ENCODE data around the gene ZNF331. TPM values are rescaled to one million over a fixed set of nuclear protein-coding genes. Genes with fewer than 3 reads are reported as not detected.

The ZNF331 gene
- total and polyA plus RNA-seq, 2 donors: 19.1 to 24.7 TPM

GRCh38 chr19:53571339-53571738 is 33.4 kb downstream of the ZNF331 start:
- DNase-seq (ENCODE audit: extremely low spot score): no peak
- H3K4me3 ChIP-seq (ENCODE audit: low read depth, low read length): no peak overlapping the region
- H3K36me3 ChIP-seq (ENCODE audit: insufficient read depth): peaks cover 2% of the 10 kb centered on the region
- WGBS: 90% methylated on average over 12 of the region's 12 CpGs
- no peak overlapping the region for H3K27ac ChIP-seq (ENCODE audit: low read depth)
- H3K4me1 ChIP-seq (ENCODE audit: insufficient read depth): no peaks in the 10 kb centered on the region

- peaks cover 2% of the 10 kb centered on the region for H3K36me3 ChIP-seq (ENCODE audit: insufficient read depth)
- no peaks in the 10 kb centered on the region for H3K4me1 ChIP-seq (ENCODE audit: insufficient read depth)
- H3K27ac ChIP-seq (ENCODE audit: low read depth): no peak overlapping the region
- no peak overlapping the region for H3K4me3 ChIP-seq (ENCODE audit: low read depth, low read length)
- WGBS: 95% methylated on average over 20 of the region's 20 CpGs
- DNase-seq (ENCODE audit: extremely low spot score): no peak
These were observed 39.2 kb downstream of the ZNF331 start for GRCh38 chr19:53576941-53577653.

GRCh38 chr19:53577968-53578367 is 40.0 kb downstream of the ZNF331 start:
- no peak overlapping the region for H3K27ac ChIP-seq (ENCODE audit: low read depth)
- no peaks in the 10 kb centered on the region for H3K4me1 ChIP-seq (ENCODE audit: insufficient read depth)
- H3K4me3 ChIP-seq (ENCODE audit: low read depth, low read length): no peak overlapping the region
- H3K36me3 ChIP-seq (ENCODE audit: insufficient read depth): peaks cover 2% of the 10 kb centered on the region
- DNase-seq (ENCODE audit: extremely low spot score): no peak
- 97% methylated on average over 12 of the region's 12 CpGs for WGBS

GRCh38 chr19:53579518-53579917 is 41.6 kb downstream of the ZNF331 start:
- Histone ChIP-seq H3K4me1 (ENCODE audit: insufficient read depth) (no peaks in the 10 kb centered on the region), H3K36me3 (ENCODE audit: insufficient read depth) (no peaks in the 10 kb centered on the region), H3K27ac (ENCODE audit: low read depth) (no peak overlapping the region), H3K4me3 (ENCODE audit: low read depth, low read length) (no peak overlapping the region)
- 88% methylated on average over 2 of the region's 2 CpGs for WGBS
- no peak for DNase-seq (ENCODE audit: extremely low spot score)

- Histone ChIP-seq H3K4me1 (ENCODE audit: insufficient read depth) (no peaks in the 10 kb centered on the region), H3K27ac (ENCODE audit: low read depth) (no peak overlapping the region), H3K36me3 (ENCODE audit: insufficient read depth) (no peaks in the 10 kb centered on the region), H3K4me3 (ENCODE audit: low read depth, low read length) (no peak overlapping the region)
- DNase-seq (ENCODE audit: extremely low spot score): no peak
- 83% methylated on average over 17 of the region's 17 CpGs for WGBS
These were observed 43.2 kb downstream of the ZNF331 start for GRCh38 chr19:53580871-53581835.

- H3K36me3 ChIP-seq (ENCODE audit: insufficient read depth): no peaks in the 10 kb centered on the region
- 67% methylated on average over 6 of the region's 6 CpGs for WGBS
- no peak for DNase-seq (ENCODE audit: extremely low spot score)
These were observed 43.9 kb downstream of the ZNF331 start for GRCh38 chr19:53581871-53582279.

GRCh38 chr19:53583181-53583580 is 45.2 kb downstream of the ZNF331 start:
- WGBS: 93% methylated on average over 3 of the region's 3 CpGs
- Histone ChIP-seq H3K4me3 (ENCODE audit: low read depth, low read length) (no peak overlapping the region), H3K4me1 (ENCODE audit: insufficient read depth) (no peaks in the 10 kb centered on the region), H3K27ac (ENCODE audit: low read depth) (no peak overlapping the region), H3K36me3 (ENCODE audit: insufficient read depth) (no peaks in the 10 kb centered on the region)
- DNase-seq (ENCODE audit: extremely low spot score): no peak

More at GRCh38 chr19:53581871-53582279, 43.9 kb downstream of the ZNF331 start:
- Histone ChIP-seq H3K4me1 (ENCODE audit: insufficient read depth) (no peaks in the 10 kb centered on the region), H3K27ac (ENCODE audit: low read depth) (no peak overlapping the region), H3K4me3 (ENCODE audit: low read depth, low read length) (no peak overlapping the region)

- DNase-seq (ENCODE audit: extremely low spot score): no peak
- 69% methylated on average over 6 of the region's 6 CpGs for WGBS
- Histone ChIP-seq H3K27ac (ENCODE audit: low read depth) (no peak overlapping the region), H3K36me3 (ENCODE audit: insufficient read depth) (no peaks in the 10 kb centered on the region), H3K4me3 (ENCODE audit: low read depth, low read length) (no peak overlapping the region), H3K4me1 (ENCODE audit: insufficient read depth) (peaks cover 2% of the 10 kb centered on the region)
These were observed 48.3 kb downstream of the ZNF331 start for GRCh38 chr19:53586277-53586691.

- H3K36me3 ChIP-seq (ENCODE audit: insufficient read depth): no peaks in the 10 kb centered on the region
- DNase-seq (ENCODE audit: extremely low spot score): no peak
- no peak overlapping the region for H3K4me3 ChIP-seq (ENCODE audit: low read depth, low read length)
- 60% methylated on average over 14 of the region's 14 CpGs for WGBS
- no peaks in the 10 kb centered on the region for H3K4me1 ChIP-seq (ENCODE audit: insufficient read depth)
- no peak overlapping the region for H3K27ac ChIP-seq (ENCODE audit: low read depth)
These were observed 57.0 kb downstream of the ZNF331 start for GRCh38 chr19:53594811-53595509.

- 66% methylated on average over 9 of the region's 9 CpGs for WGBS
- no peak for DNase-seq (ENCODE audit: extremely low spot score)
- Histone ChIP-seq H3K36me3 (ENCODE audit: insufficient read depth) (no peaks in the 10 kb centered on the region), H3K27ac (ENCODE audit: low read depth) (no peak overlapping the region), H3K4me1 (ENCODE audit: insufficient read depth) (no peaks in the 10 kb centered on the region), H3K4me3 (ENCODE audit: low read depth, low read length) (no peak overlapping the region)
These were observed 57.5 kb downstream of the ZNF331 start for GRCh38 chr19:53595510-53595867.

GRCh38 chr19:53596056-53596455 is 58.1 kb downstream of the ZNF331 start:
- no peak overlapping the region for H3K4me3 ChIP-seq (ENCODE audit: low read depth, low read length)
- H3K36me3 ChIP-seq (ENCODE audit: insufficient read depth): no peaks in the 10 kb centered on the region
- H3K27ac ChIP-seq (ENCODE audit: low read depth): no peak overlapping the region
- 77% methylated on average over 9 of the region's 9 CpGs for WGBS
- DNase-seq (ENCODE audit: extremely low spot score): no peak
- no peaks in the 10 kb centered on the region for H3K4me1 ChIP-seq (ENCODE audit: insufficient read depth)

GRCh38 chr19:53597023-53597422 is 59.1 kb downstream of the ZNF331 start:
- 82% methylated on average over 12 of the region's 12 CpGs for WGBS
- Histone ChIP-seq H3K4me3 (ENCODE audit: low read depth, low read length) (no peak overlapping the region), H3K36me3 (ENCODE audit: insufficient read depth) (no peaks in the 10 kb centered on the region), H3K27ac (ENCODE audit: low read depth) (no peak overlapping the region), H3K4me1 (ENCODE audit: insufficient read depth) (no peaks in the 10 kb centered on the region)
- DNase-seq (ENCODE audit: extremely low spot score): no peak

- H3K4me1 ChIP-seq (ENCODE audit: insufficient read depth): no peaks in the 10 kb centered on the region
- WGBS: 62% methylated on average over 10 of the region's 10 CpGs
- DNase-seq (ENCODE audit: extremely low spot score): no peak
- no peak overlapping the region for H3K27ac ChIP-seq (ENCODE audit: low read depth)
- H3K36me3 ChIP-seq (ENCODE audit: insufficient read depth): no peaks in the 10 kb centered on the region
- no peak overlapping the region for H3K4me3 ChIP-seq (ENCODE audit: low read depth, low read length)
These were observed 60.4 kb downstream of the ZNF331 start for GRCh38 chr19:53598361-53598760.
